Duodenal mucosa (tissue), 2 donors: ENCODE results near the gene SCRN1.

ENCODE experiments used
- H3K27ac ChIP-seq: one replicate; pipeline ENCODE4 v1.7.0; 2013; ENCODE audit warnings: low read depth, low read length
- H3K27me3 ChIP-seq, 2 donors: one replicate each; pipeline ENCODE4 v1.7.0; 2013; ENCODE audit warnings: low read length in 2 of 2, control low read depth in 1 of 2; ENCODE audit not compliant: insufficient read depth in 2 of 2, control insufficient read depth in 1 of 2
- H3K36me3 ChIP-seq, 2 donors: one replicate each; pipeline ENCODE4 v1.7.0; 2013; ENCODE audit warnings: low read length in 2 of 2, control low read depth in 1 of 2; ENCODE audit not compliant: insufficient read depth in 2 of 2, control insufficient read depth in 1 of 2
- H3K4me1 ChIP-seq, 2 donors: one replicate each; pipeline ENCODE4 v1.7.0; 2013; ENCODE audit warnings: low read length in 2 of 2, control low read depth in 1 of 2; ENCODE audit not compliant: insufficient read depth in 2 of 2, control insufficient read depth in 1 of 2
- H3K4me3 ChIP-seq, 2 donors: one replicate each; pipeline ENCODE4 v1.7.0; 2013; ENCODE audit warnings: low read length in 2 of 2, low read depth in 1 of 2
- H3K9ac ChIP-seq, 2 donors: one replicate each; pipeline ENCODE4 v1.7.0; 2013; ENCODE audit warnings: low read length in 2 of 2, low read depth in 1 of 2
- H3K9me3 ChIP-seq, 2 donors: one replicate each; pipeline ENCODE4 v1.7.0; 2013; ENCODE audit warnings: low read length in 2 of 2, control low read depth in 1 of 2; ENCODE audit not compliant: control insufficient read depth in 1 of 2

Gene SCRN1

GRCh38 chr7:30027740-30028215 is 38.2 kb upstream of the SCRN1 start:
- H3K27me3 ChIP-seq = no peaks in the 10 kb centered on the region

DNA sequence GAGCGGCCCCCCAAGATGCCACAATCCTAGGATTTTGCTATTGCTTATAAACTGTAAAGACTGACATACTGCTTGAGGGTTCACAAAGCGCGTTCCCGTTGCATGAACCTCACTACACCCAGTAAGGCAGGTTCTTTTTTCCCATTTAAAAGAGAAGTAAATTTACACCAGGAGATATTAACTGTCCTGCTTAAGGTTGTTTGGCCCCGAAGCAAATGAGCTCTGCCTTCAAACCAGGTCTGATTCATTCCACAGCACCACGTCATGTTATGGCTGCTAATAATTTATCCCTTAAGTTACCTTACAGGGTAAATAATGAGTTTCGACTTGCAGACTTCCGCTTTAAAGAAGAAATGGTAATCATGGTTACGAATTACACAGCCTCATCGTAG is 37.5 kb upstream of the SCRN1 start:
- peak overlapping the region; percentile 53 for H3K27ac ChIP-seq
- peak overlapping the region; percentile 79 for H3K9ac ChIP-seq
- H3K9me3 ChIP-seq = no peaks in the 10 kb centered on the region
- peaks cover 0 to 3% of the 10 kb centered on the region in 2 donors for H3K36me3 ChIP-seq
- H3K4me1 ChIP-seq = peaks cover 34 to 40% of the 10 kb centered on the region in 2 donors
- H3K4me3 ChIP-seq = peak overlapping the region; percentile 98 to 99
- H3K27me3 ChIP-seq = no peaks in the 10 kb centered on the region

More at GRCh38 chr7:30027740-30028215, 38.2 kb upstream of the SCRN1 start:
- Histone ChIP-seq H3K4me1 (peaks cover 34 to 40% of the 10 kb centered on the region in 2 donors), H3K36me3 (no peaks in the 10 kb centered on the region), H3K9me3 (no peaks in the 10 kb centered on the region), H3K9ac (peak overlapping the region; percentile 79), H3K4me3 (peak overlapping the region; percentile 98 to 99), H3K27ac (peak overlapping the region; percentile 53)

GRCh38 chr7:30026229-30027064 is 36.8 kb upstream of the SCRN1 start, which contains the start of gene FKBP14:
Gene FKBP14, minus strand, starts transcription at chr7:30026702. Its CDS starts 194 bp downstream, at chr7:30026508.
- no peaks in the 10 kb centered on the region for H3K9me3 ChIP-seq
- no peaks in the 10 kb centered on the region for H3K27me3 ChIP-seq
- peaks cover 34 to 40% of the 10 kb centered on the region in 2 donors for H3K4me1 ChIP-seq
- H3K36me3 ChIP-seq = peaks cover 0 to 3% of the 10 kb centered on the region in 2 donors
- peak within 1 kb of the TSS; percentile 53 for H3K27ac ChIP-seq
- H3K9ac ChIP-seq = peak within 1 kb of the TSS; percentile 79
- peak within 1 kb of the TSS; percentile 98 to 99 for H3K4me3 ChIP-seq

DNA sequence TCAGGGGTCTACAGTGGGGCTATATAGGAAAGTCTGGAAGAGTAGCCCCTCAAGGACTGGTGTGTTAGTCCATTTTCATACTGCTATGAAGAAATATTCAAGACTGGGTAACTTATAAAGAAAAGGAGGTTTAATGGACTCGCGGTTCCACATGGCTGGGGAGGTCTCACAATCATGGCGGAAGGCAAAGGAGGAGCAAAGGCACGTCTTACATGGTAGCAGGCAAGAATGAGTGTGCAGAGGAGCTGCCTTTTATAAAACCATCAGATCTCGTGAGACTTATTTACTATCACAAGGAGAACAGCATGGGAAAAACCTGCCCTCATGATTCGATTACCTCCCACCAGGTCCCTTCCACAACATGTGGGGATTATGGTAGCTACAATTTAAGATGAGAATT is 33.9 kb upstream of the SCRN1 start:
- H3K4me3 ChIP-seq = no peak overlapping the region
- peaks cover under 1 to 3% of the 10 kb centered on the region in 2 donors for H3K36me3 ChIP-seq
- no peak overlapping the region for H3K9ac ChIP-seq
- no peaks in the 10 kb centered on the region for H3K27me3 ChIP-seq
- no peak overlapping the region for H3K27ac ChIP-seq
- H3K9me3 ChIP-seq = no peaks in the 10 kb centered on the region
- H3K4me1 ChIP-seq = peaks cover 22 to 25% of the 10 kb centered on the region in 2 donors

GRCh38 chr7:30022991-30023390 is 33.4 kb upstream of the SCRN1 start:
- Histone ChIP-seq H3K4me3 (no peak overlapping the region), H3K9me3 (no peaks in the 10 kb centered on the region), H3K36me3 (peaks cover 5 to 8% of the 10 kb centered on the region in 2 donors), H3K27ac (no peak overlapping the region), H3K4me1 (peaks cover 22 to 25% of the 10 kb centered on the region in 2 donors), H3K27me3 (no peaks in the 10 kb centered on the region), H3K9ac (no peak overlapping the region)

DNA sequence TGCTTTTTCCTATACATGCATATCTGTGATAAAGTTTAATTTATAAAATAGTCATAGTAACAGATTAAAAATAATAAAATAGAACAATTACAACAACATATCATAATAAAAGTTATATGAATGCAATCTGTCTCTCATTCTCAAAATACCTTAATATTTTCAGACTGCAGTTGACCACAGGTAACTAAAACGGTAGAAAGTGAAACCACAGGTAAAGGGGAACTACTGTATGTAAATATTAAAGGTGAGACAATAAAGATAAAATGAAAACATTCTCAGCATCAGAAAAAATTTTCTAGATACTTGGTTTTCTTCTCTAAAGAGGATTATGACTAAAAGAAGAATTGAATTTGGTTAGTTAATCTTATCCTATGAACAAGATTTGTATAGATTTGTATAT is 30.9 kb upstream of the SCRN1 start:
- Histone ChIP-seq H3K4me1 (peaks cover 16 to 17% of the 10 kb centered on the region in 2 donors), H3K9me3 (no peaks in the 10 kb centered on the region), H3K36me3 (peaks cover 5 to 14% of the 10 kb centered on the region in 2 donors), H3K9ac (no peak overlapping the region), H3K27me3 (no peaks in the 10 kb centered on the region), H3K4me3 (no peak overlapping the region), H3K27ac (no peak overlapping the region)

DNA sequence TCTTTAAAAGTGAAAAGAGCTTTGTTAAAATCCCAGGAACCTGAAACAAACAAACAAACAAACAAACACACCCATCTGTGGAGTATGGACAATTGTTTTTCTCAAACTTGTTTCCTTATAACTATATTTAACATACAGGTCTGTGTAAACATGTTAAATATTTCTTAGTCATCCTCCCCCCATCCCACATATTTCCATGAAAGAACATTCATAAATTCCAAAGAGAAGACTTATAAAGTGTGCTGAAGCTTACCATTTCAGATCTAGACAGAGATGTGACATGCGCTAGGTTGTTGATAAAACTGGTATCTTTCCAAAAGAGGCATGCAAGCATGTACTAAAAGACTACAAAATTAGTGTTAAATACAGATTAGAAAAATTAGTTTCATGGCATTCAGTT is 30.4 kb upstream of the SCRN1 start:
- H3K9me3 ChIP-seq = no peaks in the 10 kb centered on the region
- H3K27ac ChIP-seq = no peak overlapping the region
- H3K27me3 ChIP-seq = no peaks in the 10 kb centered on the region
- peaks cover 5 to 14% of the 10 kb centered on the region in 2 donors for H3K36me3 ChIP-seq
- no peak overlapping the region for H3K9ac ChIP-seq
- no peak overlapping the region for H3K4me3 ChIP-seq
- H3K4me1 ChIP-seq = peaks cover 10 to 11% of the 10 kb centered on the region in 2 donors

GRCh38 chr7:30019387-30019786 is 29.8 kb upstream of the SCRN1 start:
- H3K36me3 ChIP-seq = peaks cover 5 to 14% of the 10 kb centered on the region in 2 donors
- no peaks in the 10 kb centered on the region for H3K27me3 ChIP-seq
- no peak overlapping the region for H3K9ac ChIP-seq
- H3K4me1 ChIP-seq = peaks cover 5 to 6% of the 10 kb centered on the region in 2 donors
- H3K27ac ChIP-seq = no peak overlapping the region
- no peak overlapping the region for H3K4me3 ChIP-seq
- H3K9me3 ChIP-seq = no peaks in the 10 kb centered on the region

- no peaks in the 10 kb centered on the region for H3K27me3 ChIP-seq
- no peak overlapping the region for H3K9ac ChIP-seq
- H3K27ac ChIP-seq = no peak overlapping the region
- H3K4me3 ChIP-seq = no peak overlapping the region
- no peaks in the 10 kb centered on the region for H3K4me1 ChIP-seq
- H3K9me3 ChIP-seq = no peaks in the 10 kb centered on the region
- peaks cover 5 to 19% of the 10 kb centered on the region in 2 donors for H3K36me3 ChIP-seq
Observed at GRCh38 chr7:30018451-30018850, 28.9 kb upstream of the SCRN1 start.

DNA sequence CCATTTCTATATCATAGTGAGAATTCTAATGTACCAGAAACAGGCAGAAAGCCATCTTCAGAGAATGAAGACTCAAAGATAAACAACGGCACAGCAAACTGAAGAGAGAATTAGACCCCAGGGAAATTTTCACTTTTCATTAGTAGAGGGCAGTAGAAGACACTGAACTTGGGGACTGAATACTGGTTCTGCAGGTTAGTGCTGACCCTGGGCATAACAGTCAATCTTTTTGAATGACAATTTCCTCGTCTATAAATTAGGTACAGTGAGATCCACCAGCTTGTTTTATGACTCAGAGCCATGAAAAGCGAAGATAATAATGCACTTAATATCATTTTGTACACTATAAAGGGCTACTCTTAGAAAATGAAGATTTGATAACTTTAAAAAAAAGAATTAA is 23.2 kb upstream of the SCRN1 start:
- Histone ChIP-seq H3K36me3 (peaks cover 0 to 12% of the 10 kb centered on the region in 2 donors), H3K27ac (no peak overlapping the region), H3K4me3 (no peak overlapping the region), H3K27me3 (no peaks in the 10 kb centered on the region), H3K9ac (no peak overlapping the region), H3K4me1 (no peaks in the 10 kb centered on the region), H3K9me3 (no peaks in the 10 kb centered on the region)
